Stimulated activated CD8-positive, alpha-beta memory T cell treated with anti-CD3 and anti-CD28 coated beads, Interleukin-4, amount 100 ng/mL, for 24 hours (primary cell): ENCODE measurements around the gene PICALM.

Experiments used
- DNase-seq: peaks from one replicate; pipeline ENCODE4 v3.0.0-alpha.2; 2020; ENCODE audit warnings: low read depth

Gene PICALM

DNA sequence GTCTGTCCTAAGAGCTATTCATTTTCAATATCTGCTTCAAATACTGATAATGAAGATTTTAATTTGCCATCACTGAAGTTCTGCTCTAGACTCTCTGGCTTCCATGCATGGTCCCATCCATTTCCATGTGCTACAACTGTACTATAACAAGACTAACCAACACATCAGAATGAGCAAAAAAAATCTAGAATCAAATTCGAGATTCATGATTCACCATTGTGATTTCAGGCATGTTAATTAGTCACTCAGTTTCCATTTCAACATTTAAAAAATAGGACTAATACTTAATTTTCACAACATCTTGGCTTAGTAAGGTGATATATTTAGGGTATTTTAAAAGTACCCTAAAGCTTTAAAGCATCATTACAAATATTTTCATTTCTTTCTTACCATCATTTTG lies 22.8 kb downstream of the PICALM start:
- DNase-seq: no peak

DNA sequence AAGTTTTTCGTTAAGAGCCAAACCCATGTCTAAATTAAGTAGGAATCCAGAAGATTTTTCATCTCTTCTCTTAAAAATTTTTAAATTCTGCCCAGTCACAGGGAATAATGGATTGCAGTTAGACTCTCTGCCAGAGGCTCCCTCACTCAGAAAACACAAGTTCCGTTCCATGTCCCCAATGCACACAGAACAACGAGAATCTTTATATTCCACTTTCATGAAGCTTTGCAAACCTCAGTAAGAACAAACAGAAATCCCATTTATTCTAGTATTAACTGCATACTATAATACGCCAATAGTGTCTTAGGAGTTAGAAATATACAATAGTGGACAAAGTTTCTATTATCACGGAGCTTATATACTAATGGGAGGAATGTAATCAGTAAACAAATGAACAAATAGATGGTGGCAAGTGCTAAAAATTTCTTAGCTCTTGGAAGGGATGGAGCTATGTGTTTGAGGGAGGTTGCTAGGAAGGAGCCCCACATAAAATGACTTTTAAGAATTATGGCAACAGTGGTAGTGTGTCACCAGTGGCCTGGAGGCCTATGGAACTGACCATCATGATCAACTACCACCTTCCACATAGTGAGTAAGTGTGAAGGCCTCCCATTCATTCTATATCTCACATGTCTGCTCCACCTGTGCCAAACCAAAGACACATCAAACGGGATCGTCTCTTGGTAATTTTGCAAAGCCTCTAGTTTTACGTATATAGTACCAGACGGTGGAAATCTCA lies 24.9 kb downstream of the PICALM start:
- no peak for DNase-seq

DNA sequence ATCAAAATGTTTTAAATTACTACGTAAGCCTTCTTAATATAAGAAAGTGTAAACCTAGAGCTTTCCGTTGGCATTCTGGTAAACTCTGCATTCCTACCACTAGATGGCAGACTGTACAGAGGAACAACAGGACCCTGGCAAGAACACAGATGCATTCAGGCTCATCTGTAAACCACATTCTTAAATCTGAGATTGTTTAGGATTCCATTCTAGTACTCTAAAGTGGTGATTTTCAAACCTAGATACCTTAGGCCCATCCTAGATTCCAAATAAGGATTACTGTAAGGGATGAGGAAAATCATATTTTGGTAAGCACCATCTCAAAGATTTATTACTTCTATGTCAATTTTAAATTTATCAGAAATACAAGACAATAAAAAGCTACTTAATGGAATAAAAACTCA lies 26.9 kb downstream of the PICALM start:
- DNase-seq: no peak

DNA sequence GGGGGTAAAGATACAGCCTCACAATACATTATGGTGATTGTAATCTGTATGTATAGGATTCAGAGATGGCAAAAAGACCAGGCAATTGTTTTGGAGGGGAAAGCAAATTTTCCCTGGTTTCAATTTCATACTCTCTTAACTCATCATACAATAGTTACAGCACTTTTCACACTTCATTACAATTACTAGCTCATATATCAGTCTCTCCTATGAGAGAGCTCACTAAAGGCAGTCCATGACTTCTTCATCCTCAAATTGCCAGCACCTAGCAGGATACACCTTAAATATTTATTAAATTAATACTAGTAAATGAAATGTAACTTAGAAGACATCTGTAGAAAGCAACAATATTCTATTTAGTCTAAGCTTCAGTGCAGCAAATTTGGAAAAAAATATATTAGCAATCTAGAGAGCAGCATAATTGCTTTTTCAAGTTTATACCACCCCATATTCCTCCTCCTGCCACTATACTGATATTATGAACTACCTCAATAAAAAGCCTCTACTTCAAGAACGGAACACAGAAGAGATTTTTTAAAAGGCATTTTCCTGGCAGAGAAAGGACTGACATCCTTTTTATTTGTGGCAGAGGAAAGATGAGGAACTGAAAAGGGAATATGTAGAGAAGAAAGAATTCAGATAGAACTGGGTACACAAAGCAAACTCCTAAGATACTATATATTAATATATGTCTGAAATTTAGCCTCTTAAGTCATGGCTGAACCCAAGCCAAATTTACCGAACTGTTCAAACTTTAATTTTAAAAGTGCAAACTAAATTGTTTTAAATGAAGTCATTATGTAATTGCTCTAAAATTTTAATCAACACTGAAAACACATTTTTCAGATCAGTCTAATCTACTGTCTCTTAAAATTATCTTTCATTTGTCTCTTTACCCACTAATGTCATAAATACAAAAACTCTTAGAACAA lies 27.7 kb downstream of the PICALM start:
- no peak for DNase-seq

DNA sequence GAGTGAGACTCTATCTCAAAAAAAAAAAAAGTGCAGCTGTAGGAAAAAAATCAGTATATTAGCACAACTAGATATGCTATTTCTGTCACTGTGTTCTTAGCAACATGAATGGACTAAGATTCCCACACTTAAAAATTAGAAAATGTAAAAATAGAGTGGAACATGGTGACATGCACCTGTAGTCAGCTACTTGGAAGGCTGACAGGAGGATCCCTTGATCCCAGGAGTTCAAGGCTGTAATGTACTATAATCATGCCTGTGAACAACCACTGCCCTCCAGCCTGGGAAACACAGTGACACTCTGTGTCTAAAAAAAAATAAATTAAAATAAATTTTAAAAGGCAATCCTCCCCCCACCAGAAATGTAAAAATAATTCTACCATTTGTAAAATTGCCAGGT lies 29.8 kb downstream of the PICALM start:
- DNase-seq: no peak

DNA sequence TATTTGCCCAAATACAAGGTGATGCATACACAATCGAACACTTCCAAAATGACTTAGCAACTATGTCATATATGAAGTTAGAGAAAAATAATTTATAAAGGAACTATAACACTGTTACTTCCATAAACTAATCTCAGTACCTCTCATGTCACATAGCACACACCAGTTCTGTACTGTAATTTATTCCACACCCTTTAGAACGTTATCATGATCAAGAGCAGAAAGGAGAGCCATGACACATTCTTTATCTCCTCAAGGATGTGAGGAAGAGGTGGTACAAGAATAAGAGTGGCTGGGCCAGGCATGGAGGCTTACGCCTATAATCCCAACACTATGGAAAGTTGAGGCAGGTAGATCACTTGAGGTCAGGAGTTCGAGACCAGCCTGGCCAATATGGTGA lies 31.1 kb downstream of the PICALM start:
- DNase-seq: no peak

DNA sequence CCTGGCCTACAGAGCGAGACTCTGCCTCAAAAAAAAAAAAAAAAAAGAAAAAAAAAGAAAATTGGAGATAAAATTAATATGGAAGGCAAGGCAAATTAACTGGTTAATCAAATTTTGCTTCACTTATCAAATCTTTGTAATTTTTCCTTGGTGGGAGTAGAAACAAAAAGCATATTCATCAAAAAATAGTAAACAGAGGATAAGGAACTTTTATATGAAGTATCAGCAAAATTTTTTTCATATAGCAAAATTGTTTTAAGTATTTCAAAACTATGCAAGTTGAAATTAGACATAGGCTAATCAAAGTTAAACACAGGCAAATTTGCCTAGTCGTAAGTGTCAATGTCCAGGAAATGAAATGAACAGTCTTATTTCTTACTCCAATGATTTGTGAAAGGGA lies 33.0 kb downstream of the PICALM start:
- no peak for DNase-seq

DNA sequence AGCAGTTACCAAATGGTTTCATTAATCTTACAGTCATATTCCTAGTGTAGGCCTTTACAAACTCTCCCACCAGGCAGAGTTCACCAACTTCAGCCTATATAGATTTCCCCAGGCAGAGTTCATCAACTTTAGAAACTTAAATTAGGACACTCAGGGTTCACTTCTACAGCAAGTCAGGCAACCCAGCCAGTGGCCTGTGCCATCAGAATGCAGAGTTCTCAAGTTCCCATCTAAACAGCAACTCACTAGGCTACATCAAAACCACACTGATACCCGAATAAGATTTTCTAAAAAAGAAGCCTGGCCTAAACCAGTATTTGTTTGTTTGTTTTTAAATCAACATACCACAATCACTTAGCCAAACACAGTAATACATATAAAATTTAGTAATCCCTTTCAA lies 33.7 kb downstream of the PICALM start:
- DNase-seq: no peak

DNA sequence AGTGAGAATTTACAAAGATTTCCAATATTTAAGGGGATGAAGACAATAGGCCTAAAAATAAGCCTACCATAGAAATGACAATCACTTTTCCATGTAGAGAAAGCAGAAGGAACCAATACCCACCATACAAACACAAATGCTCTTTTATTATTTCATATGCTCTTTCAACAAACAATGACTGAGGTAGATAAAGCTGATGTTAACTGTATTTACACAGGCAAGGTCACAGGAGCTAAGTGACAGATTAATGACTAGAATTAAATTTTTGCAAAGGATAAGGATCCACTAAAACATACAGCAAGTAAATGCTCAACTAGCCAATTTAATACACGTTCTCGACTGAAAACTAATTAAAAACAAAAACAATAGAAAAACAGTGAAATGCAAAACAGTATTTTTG lies 34.2 kb downstream of the PICALM start:
- DNase-seq: no peak

DNA sequence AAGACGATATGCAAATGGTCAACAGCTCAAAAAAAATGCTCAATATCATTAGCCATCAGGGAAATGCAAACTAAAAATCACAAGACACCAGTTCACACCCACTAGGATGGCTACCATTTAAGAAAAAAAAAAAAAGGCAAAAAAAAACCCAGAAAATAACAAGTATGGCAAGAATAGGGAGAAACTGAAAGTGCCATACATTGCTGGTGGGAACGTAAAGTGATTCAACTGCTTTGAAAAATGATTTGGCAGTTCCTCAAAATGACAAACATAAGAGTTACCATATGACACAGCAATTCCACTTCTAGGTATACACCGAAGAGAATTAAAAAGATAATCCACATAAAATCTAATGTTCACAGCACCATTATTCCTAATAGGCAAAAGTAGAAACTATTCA lies 47.5 kb downstream of the PICALM start:
- no peak for DNase-seq

DNA sequence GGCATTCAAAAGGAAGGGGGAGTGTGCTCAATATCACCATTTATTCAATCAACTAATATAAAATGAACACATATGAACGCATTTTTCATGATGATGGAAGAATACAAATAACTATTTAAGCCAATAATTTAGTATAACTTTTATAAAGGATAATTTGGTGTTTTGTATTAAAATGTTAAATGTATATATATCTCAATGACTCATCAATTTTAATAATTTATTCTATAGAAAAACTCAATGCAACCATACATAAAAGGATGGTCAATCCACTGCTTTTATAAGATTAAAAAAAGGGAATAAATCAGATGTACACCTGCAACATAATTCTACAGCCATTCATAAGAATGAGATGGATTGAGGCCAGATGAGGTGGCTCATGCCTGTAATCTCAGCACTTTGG lies 50.6 kb downstream of the PICALM start:
- no peak for DNase-seq

DNA sequence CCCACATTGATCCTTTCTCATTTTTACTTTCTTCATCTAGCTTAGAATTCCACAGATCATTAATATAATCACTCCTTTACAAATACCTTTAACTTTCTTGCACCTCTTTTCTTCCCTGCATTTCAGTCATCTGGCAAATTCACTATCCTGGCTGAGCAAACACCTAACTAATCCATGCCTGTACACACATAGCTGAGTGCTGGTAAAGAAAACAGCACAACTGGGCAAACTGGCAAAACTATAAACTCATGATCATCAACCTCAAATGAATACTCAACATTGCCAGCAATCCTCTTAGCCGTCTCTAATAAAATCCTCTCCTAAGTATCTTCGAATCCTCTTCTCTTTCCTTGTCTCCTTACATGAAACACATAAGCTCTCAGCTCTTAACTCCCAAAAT lies 52.4 kb downstream of the PICALM start:
- no peak for DNase-seq

DNA sequence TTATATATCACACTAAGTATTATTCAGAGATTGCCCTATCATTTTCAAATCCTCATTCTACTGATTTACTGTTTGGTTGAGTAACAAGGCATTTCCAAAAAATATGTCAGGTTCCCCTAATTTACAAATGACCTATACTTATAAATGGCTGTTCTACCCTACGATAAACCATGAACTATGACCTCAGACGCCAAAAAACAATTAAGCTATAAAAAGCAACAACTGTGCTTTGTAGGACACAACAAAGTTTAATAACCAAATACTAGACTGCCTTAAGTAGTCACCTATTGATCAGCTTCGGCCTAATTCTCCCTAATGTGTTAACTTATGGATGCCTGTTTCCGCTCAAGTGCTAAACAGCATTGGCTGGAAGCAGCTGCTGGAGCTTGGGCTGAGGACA lies 53.2 kb downstream of the PICALM start:
- no peak for DNase-seq

DNA sequence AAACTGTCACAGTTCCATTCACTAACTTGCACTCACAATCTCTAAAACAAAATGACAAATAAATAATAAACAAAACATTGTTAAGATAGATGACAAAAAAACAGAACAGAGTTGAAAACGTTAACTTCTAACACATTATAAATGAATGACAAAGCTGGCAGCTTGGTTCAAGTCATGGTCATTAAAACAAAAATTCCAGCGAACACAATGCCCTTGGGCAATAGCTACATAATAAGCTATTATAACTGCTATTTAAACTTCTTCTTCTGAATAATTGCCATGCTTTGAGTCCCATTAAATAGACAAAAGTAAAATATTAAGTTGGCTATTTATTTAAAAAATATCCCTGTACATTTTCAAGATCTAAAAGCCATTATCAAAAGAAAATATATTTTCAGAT lies 54.7 kb downstream of the PICALM start:
- no peak for DNase-seq

DNA sequence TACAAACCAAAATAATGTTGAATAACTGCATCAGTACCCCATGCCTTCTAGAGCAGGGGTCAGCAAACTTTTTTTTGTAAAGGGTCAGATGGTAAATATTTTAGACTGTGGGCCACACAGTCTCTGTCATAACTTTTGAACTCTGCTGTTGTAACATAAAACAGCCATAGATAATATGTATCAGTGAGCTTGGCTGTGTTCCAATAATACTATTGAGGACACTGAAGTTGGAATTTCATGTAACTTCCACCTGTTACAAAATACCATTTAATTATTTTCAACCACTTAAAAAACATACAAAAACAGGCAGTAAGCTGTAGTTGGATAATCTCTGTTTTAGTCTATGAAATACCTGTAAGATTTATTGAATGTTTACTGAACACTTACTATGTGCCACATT lies 55.2 kb downstream of the PICALM start:
- DNase-seq: no peak

DNA sequence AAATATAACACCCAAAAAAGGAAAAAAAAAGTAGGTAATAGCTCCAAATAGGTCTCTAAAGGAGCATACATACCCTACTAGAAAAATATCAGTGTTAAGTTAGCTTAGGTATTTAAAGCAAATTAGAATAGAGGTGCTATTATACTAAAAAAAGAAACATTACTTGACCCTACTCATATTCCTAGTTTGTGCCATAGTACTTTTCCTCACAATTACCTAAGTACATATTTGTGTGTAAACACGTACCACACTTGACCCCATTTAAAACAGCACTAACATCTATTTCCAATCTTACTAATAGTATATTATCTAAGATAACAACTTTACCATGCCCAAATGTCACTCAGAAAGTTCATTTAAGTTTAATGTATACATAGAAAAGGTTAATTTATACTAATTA lies 57.7 kb downstream of the PICALM start:
- DNase-seq: no peak

DNA sequence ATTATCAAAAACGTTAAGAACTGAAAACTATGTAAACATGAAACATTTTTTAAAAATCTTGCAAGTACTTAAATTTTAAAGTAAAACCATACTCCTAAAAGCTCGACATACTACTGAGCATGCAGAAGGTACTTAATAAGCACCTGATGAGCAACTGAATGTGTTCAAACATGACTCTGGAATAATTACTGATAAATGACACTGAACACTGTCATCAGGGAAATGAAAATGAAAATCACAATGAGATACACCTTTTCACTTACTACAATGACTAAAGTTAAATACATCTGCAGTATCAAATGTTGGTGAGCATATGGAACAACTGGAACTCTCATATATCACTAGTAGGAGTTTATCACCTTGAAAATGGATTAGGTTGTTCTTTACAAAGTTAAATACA lies 65.2 kb downstream of the PICALM start:
- DNase-seq: no peak

DNA sequence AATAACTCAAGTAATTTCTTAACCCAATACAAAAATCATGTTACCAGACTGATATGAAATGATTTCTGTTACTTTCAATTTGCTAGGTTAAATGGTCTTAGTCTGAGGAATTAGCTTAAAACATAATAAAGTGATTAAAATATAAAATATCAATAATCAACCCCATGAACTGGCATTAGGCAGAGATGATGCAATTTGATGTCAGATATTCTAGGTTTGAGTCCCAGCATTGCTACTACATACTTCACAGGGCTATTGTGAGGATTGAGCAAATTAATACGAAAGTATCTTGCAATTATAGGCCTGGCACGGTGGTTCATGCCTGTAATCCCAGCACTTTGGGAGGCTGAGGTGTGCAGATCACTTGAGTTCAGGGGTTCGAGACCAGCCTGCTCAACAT lies 66.5 kb downstream of the PICALM start:
- no peak for DNase-seq

DNA sequence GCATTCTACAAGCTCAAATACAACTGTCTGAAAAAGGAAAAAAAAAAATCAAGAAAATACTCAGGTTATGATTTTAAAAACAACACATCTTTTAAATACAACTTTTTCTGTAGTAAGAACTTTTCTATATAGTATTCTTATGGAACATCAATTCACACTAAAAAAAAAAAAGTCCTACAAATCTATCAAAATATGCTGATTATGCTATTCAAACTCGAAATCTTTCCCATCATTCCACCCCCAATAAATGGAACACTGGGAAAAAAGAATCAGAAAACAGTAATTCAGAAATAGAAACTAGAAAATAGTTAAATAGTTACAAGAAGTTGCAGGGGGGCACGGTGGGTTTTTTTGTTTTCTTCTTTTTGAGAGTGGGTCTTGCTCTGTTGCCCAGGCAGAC lies 77.4 kb downstream of the PICALM start:
- DNase-seq: no peak

DNA sequence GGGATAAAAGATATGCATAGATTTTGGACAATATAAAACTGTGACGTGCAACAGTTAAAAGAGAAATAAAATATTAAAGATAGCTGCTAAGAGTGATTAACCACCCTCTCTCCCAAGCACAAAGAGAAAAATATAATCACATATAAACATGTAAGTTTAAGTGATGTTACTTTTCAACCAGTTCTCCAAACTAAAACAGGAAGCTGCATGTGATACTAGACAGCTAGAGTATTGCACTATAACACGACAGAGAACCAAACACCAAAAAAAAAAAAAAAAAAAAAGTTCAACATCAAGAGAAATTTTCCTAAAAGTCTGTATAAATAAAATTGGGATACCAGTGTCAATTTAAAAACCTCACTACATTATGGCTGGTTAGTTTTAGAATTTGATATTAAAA lies 79.1 kb downstream of the PICALM start:
- DNase-seq: no peak

DNA sequence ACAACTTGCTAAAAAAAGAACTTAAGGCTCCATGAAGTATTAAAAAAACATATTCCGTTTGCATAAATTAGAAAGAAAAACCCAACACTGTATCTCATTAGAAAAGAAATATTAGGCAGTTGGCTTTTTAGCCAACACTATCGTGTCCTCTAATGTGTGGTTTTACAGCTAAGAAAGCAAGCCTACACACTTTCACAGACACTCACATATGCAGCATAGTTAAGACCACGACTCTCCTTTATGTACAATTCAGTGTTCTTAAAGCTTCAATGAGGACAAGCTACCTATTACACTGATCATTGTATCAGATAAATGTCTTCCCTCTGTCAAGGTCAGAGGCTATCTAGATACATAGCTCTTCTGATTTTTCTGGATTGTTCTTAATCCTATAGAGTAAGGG lies 80.1 kb downstream of the PICALM start:
- no peak for DNase-seq

DNA sequence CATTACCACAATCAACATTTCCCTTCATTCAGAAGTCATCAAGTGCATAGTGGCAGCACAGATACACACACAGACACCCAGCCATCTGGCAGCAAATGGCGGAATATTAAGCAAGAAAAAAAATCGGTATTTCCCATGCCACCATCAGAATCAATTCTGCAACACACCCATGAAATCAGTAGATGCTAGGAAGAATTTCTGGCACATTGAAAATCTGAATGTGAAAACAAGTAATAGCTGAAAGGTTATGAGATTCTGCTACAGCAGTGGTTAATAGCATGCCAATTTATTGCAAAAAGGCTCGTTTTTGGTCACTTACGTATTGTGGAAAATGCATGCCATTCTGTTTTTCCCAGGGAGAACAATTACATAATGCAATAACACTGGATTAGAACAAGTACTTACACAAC lies 91.1 kb downstream of the PICALM start:
- DNase-seq: no peak

DNA sequence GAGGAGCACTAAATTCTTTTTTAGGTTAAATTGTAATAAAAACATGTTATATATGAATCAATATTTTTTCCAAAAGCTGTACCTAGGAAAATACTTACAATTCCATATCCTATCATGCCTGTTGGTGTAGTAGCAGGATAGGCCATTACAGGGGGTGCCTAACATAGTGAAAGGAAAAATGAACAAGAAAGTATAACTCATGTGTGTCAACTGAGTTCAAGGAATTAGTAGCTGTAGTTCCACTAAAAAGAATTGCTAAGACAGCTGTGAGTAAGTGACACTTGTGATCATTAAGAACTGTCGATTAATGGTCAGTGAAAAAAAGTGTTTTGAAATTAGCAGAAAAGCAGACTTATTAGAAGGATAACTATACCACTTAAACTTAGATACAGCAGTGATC lies 92.4 kb downstream of the PICALM start:
- no peak for DNase-seq

DNA sequence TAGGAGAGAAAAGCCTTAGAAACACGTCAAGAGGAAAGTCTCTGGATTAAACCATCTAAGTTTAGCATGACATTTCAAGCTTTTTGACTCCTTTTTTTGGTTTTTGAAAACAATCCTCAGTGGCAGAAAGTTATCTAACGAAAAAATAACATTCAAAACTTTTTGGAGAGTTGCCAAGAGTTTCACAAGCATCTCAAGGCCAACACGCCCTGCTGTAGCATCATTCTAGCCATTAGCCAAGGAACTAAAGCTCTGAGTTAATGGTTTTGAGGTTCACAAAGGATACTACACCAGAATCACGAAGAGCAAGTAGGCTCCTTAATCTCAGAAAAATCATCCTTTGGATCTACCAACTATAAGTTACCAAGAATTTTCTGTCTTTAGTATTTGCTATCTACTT lies 94.8 kb downstream of the PICALM start:
- no peak for DNase-seq
